ENCODE results near the gene ERBB4.
"Not testable (repeated sequence)": the region's sequence is repeated elsewhere in the genome, so short reads cannot be mapped to it uniquely, and the experiment has no call there.

The ERBB4 gene

GRCh38 chr2:212311807-212312404, 226.7 kb downstream of the ERBB4 start:
- DNase-seq (ENCODE audit: extremely low read depth in 1 of 2, low read depth in 1 of 2): no peak

GRCh38 chr2:212299943-212300342, 238.7 kb downstream of the ERBB4 start:
- no peak for DNase-seq (ENCODE audit: extremely low read depth in 1 of 2, low read depth in 1 of 2)

- DNase-seq (ENCODE audit: extremely low read depth in 1 of 2, low read depth in 1 of 2): no peak
Measured at GRCh38 chr2:212299333-212299732, 239.3 kb downstream of the ERBB4 start.

- DNase-seq (ENCODE audit: extremely low read depth in 1 of 2, low read depth in 1 of 2): no peak
Measured at GRCh38 chr2:212295571-212295970, 243.0 kb downstream of the ERBB4 start.

GRCh38 chr2:212294816-212295215, 243.8 kb downstream of the ERBB4 start:
- DNase-seq (ENCODE audit: extremely low read depth in 1 of 2, low read depth in 1 of 2): no peak

GRCh38 chr2:212289301-212289700, 249.3 kb downstream of the ERBB4 start:
- no peak for DNase-seq (ENCODE audit: extremely low read depth in 1 of 2, low read depth in 1 of 2)

- DNase-seq (ENCODE audit: extremely low read depth in 1 of 2, low read depth in 1 of 2): no peak
Measured at GRCh38 chr2:212288308-212288707, 250.3 kb downstream of the ERBB4 start.

GRCh38 chr2:212284166-212284565, 254.4 kb downstream of the ERBB4 start:
- no peak for DNase-seq (ENCODE audit: extremely low read depth in 1 of 2, low read depth in 1 of 2)

- no peak for DNase-seq (ENCODE audit: extremely low read depth in 1 of 2, low read depth in 1 of 2)
Measured at GRCh38 chr2:212282671-212283261, 255.8 kb downstream of the ERBB4 start.

GRCh38 chr2:212276813-212277212, 261.8 kb downstream of the ERBB4 start:
- no peak for DNase-seq (ENCODE audit: extremely low read depth in 1 of 2, low read depth in 1 of 2)

- no peak for DNase-seq (ENCODE audit: extremely low read depth in 1 of 2, low read depth in 1 of 2)
Measured at GRCh38 chr2:212274215-212274614, 264.4 kb downstream of the ERBB4 start.

- DNase-seq (ENCODE audit: extremely low read depth in 1 of 2, low read depth in 1 of 2): no peak
Measured at GRCh38 chr2:212271583-212271982, 267.0 kb downstream of the ERBB4 start.

- DNase-seq (ENCODE audit: extremely low read depth in 1 of 2, low read depth in 1 of 2): no peak
Measured at GRCh38 chr2:212269005-212269404, 269.6 kb downstream of the ERBB4 start.

- DNase-seq (ENCODE audit: extremely low read depth in 1 of 2, low read depth in 1 of 2): no peak
Measured at GRCh38 chr2:212266297-212266696, 272.3 kb downstream of the ERBB4 start.

GRCh38 chr2:212265777-212266176, 272.8 kb downstream of the ERBB4 start:
- no peak for DNase-seq (ENCODE audit: extremely low read depth in 1 of 2, low read depth in 1 of 2)

- DNase-seq (ENCODE audit: extremely low read depth in 1 of 2, low read depth in 1 of 2): no peak
Measured at GRCh38 chr2:212264187-212264586, 274.4 kb downstream of the ERBB4 start.

GRCh38 chr2:212259226-212259625, 279.4 kb downstream of the ERBB4 start:
- no peak for DNase-seq (ENCODE audit: extremely low read depth in 1 of 2, low read depth in 1 of 2)

GRCh38 chr2:212254339-212254738, 284.3 kb downstream of the ERBB4 start:
- no peak for DNase-seq (ENCODE audit: extremely low read depth in 1 of 2, low read depth in 1 of 2)

GRCh38 chr2:212249451-212249850, 289.2 kb downstream of the ERBB4 start:
- no peak for DNase-seq (ENCODE audit: extremely low read depth in 1 of 2, low read depth in 1 of 2)

GRCh38 chr2:212245880-212246279, 292.7 kb downstream of the ERBB4 start:
- DNase-seq (ENCODE audit: extremely low read depth in 1 of 2, low read depth in 1 of 2): no peak

- DNase-seq (ENCODE audit: extremely low read depth in 1 of 2, low read depth in 1 of 2): no peak
Measured at GRCh38 chr2:212242724-212243123, 295.9 kb downstream of the ERBB4 start.

GRCh38 chr2:212238152-212238551, 300.4 kb downstream of the ERBB4 start:
- DNase-seq (ENCODE audit: extremely low read depth in 1 of 2, low read depth in 1 of 2): not testable (repeated sequence)
